NOMO-1 (cell line): ENCODE data around the gene HPCA.

Experiments
- DNase-seq, 2 experiments: peaks; one replicate each; lab custom pipeline; 2025; ENCODE audit not compliant: unreplicated experiment in 2 of 2; lab: John Stamatoyannopoulos, UW

Gene HPCA

DNA sequence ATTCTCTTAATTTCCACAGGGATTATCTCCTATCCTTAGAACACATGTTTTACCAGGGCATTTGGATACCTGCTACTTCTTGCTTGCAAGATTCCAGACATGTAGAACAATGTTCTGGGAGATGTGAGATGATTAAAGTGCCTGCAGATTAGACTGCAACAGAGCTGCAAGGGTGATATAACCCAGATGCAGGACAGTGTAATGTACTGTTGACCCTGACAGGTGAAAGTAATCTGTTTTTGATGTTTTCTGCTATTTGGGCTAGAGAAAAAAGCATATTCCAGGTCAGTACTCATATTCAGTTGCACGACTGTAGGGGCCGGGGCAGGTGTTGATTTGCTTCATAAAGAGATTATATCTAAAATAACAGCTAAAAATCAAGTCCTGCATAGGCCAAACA is 42.0 kb downstream of the HPCA start:
- DNase-seq, result no peak

DNA sequence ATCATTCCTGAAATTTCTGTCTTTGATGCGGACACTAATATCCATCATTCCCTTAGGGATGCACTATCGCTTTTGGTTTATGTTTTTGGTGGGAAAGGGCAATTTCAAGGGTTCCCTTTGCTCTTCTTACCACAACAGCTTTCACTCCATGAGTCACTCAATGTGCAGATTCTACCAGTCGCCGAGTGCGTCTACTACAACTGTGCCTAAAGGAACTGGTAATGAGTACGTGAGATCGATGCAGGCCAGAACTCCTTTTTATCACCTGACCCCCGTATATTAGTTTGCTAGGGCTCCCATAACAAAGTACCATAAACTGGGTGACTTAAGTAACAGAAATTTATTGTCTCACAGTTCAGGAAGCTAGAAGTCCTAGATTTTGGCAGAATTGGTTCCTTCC is 42.4 kb downstream of the HPCA start:
- no peak for DNase-seq

GRCh38 chr1:32929366-32929765 is 43.1 kb downstream of the HPCA start:
- DNase-seq, result no peak

DNA sequence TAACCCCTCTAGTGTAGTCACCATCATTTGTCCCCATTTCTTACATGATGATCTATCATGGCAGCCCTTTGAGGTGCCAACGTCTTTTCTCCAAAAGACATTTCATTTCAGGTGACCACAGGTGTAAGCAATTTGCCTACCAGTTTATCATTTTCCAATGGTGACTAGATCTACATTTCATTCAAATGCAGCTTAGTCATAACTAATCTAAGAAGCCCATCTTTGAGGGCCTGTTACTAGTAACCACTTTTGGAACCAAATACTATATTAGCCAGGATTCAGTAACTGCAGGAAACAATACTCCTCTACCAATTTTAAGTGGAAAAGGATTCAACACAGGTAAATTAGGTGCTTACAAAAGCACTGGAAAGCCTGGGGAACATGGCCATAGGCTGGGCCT is 45.5 kb downstream of the HPCA start:
- no peak for DNase-seq

DNA sequence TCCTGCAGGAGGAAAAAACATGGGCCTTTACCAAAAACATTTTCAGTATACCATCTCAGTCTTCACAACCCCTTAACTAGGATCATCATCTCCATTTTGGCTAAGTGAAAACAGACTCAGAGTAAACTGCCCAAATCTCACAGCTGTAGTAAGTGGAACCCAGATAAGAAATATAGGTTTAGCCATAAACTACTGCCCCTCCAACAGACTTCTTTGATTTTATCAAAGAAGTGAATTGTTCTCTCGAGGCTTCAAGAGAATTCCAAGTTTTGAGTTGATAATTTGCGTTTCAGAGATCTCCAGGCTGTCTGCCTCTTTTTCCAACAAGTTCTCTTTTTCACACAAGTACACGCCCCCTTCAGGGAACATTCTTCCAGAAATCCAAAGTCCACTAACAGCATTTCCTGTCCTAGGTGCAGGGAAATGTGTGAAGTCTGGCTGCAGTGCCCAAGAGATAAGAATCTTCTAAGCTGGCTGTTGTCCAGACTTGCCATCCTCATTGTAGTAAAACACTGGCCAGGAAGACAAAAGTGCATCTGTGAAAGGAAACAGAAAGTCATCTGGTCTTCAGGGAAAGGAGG is 47.5 kb downstream of the HPCA start:
- no peak for DNase-seq

DNA sequence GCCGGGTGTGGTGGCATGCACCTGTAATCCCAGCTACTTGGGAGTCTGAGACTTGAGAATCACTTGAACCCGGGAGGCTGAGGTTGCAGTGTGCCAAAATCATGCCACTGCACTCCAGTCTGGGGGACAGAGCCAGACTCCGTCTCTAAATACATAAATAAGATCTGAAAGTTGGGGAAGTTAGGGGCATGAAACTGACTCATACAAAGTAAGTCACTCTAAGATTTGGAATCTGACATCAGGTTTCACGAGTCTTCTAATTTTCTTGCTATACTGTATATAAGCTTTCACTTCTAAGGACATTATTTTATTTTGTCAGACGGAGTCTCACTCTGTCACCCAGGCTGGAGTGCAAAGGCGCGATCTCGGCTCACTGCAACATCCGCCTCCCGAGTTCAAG is 48.2 kb downstream of the HPCA start:
- DNase-seq, result no peak

DNA sequence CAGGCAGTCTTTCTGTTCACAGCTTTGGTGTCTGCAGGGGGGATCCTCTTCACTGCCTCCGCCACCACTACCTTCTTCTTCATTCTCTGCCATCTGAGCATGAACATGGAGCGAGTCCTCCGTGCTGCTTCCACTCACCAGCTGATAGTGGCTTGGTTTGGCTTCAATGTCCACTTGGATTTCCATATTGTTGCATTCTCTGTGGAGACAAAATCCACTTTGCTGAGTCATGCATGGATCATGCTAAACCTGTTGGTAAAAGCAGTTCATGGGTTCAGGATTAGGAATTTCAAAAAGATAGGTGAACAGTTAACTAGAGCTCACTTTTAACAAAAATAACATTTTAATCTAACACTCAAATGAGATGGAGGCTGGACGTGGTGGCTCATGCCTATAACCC is 50.8 kb downstream of the HPCA start:
- no peak for DNase-seq

DNA sequence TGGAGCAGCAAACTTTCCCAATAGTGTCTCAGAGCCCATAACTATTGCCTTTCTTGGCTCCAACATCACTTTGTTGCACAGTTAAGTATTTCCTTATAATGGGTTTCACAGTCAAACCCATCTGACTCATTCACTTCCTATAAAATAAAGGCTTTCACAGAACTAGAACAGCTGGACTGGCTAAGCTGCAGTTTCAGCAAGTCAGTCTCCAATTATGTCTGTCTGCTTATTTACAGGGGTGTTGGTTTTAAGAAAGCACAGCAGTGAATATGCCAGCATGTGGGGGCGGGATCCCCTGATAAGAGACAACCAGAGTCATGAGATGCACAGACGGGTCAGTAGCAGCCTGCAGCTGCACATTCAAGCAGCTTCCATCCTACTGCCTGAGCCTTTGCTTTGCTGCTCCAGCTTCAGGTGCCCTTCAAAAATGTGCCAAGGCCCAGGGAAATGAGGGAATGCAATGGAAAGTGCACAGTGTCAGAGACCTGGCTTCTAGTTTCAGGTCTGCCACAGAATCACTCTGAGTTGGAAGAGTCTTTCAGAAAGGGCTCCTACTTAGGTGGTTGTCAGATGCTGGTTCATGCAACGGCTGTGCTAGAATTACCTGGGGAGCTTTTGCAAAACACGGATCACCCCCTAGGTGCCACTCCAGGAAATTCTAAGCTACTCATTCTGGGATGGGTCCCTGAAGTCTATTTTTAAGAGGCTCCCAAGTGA is 53.5 kb downstream of the HPCA start:
- peak; percentile 47 to 90 for DNase-seq

DNA sequence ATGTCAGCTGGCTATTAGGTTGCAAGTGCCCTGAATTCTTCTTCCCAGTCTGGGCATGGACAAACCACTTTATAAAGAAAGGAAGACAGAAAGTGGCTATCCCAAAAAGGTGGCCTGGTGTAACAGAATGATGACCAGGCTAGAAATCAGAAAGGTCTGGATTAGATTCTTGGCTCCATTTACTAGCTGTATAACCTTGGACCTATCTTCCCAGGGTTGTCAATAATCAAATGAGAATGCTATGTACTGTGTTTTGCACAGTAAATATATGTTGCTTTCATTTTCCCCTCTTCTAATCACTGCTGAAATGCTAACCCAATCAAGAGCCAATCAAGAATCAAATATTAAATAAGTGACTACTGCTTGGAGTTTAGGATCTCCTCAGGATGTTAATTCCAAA is 57.9 kb downstream of the HPCA start:
- DNase-seq, result no peak
